ENCODE data around the gene RAD51B.

GRCh38 chr14:68372368-68372767 is 552.8 kb downstream of the RAD51B start:
- TF ChIP-seq CTCF (IDR thresholded peaks at IDR 0.05) (no peak), HMGXB4 (CRISPR knock-in tag; IDR thresholded peaks at IDR 0.05) (no peak), TP53 (CRISPR knock-in tag; IDR thresholded peaks at IDR 0.05) (no peak), ZBTB21 (CRISPR knock-in tag; IDR thresholded peaks at IDR 0.05; ENCODE audit: borderline replicate concordance) (no peak), PRDM15 (CRISPR knock-in tag; IDR thresholded peaks at IDR 0.05) (no peak), IRF1 (CRISPR knock-in tag; IDR thresholded peaks at IDR 0.05) (no peak), ZNF263 (CRISPR knock-in tag; IDR thresholded peaks at IDR 0.05; ENCODE audit: low read depth) (no peak), IRF2 (CRISPR knock-in tag; IDR thresholded peaks at IDR 0.05; ENCODE audit: borderline replicate concordance, low read depth) (no peak), AR (CRISPR knock-in tag; IDR thresholded peaks at IDR 0.05) (no peak)
